Lower leg skin (tissue), 3 donors: ENCODE results near the gene SNTG2.

Experiments used
- POLR2A ChIP-seq, 2 donors: fragments of 450-650 bp; IDR thresholded peaks; one replicate each; pipeline ENCODE4 v1.6.1; 2016 to 2017; ENCODE audit warnings: antibody characterized with exemption in 2 of 2, mild to moderate bottlenecking in 1 of 2, moderate library complexity in 1 of 2
- TF ChIP-seq, protein P1 (sequence below), 3 donors: fragments of 450-650 bp; IDR thresholded peaks; one replicate each; pipeline ENCODE4 v1.5.1; 2016; ENCODE audit warnings: antibody characterized with exemption in 3 of 3, mild to moderate bottlenecking in 3 of 3, moderate library complexity in 2 of 3

DNA sequence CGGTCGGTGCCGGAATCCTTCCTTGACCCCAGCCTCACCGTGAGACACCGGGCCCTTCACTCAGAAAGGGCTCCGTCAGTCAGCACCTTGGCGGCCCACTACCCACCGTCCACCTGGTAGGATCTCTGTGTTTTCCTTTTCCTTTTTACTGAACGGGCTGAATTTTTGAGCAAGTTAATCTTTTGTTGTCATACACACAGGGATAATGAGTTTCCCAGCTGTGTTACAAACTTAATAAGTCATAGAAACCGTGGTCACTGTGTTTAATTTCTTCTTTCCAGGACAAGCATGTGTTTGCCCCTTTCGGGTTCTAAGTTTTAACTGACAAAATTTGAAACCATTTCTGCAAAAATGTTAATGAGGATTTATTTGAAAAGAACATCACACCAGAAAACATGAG lies 423.6 kb downstream of the SNTG2 start:
- TF ChIP-seq POLR2A (IDR thresholded peaks at IDR 0.05): no peak
- TF ChIP-seq, protein P1, sequence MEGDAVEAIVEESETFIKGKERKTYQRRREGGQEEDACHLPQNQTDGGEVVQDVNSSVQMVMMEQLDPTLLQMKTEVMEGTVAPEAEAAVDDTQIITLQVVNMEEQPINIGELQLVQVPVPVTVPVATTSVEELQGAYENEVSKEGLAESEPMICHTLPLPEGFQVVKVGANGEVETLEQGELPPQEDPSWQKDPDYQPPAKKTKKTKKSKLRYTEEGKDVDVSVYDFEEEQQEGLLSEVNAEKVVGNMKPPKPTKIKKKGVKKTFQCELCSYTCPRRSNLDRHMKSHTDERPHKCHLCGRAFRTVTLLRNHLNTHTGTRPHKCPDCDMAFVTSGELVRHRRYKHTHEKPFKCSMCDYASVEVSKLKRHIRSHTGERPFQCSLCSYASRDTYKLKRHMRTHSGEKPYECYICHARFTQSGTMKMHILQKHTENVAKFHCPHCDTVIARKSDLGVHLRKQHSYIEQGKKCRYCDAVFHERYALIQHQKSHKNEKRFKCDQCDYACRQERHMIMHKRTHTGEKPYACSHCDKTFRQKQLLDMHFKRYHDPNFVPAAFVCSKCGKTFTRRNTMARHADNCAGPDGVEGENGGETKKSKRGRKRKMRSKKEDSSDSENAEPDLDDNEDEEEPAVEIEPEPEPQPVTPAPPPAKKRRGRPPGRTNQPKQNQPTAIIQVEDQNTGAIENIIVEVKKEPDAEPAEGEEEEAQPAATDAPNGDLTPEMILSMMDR (IDR thresholded peaks at IDR 0.05): no peak
